GM12892 (cell line): ENCODE measurements around the gene ACVR2A.

Source experiments
- DNase-seq: peaks from one replicate; pipeline ENCODE4 v3.0.0; 2011; ENCODE audit not compliant: insufficient read length
- FAIRE-seq: peaks from 2 replicates; lab custom pipeline; 2011; peaks lifted over from hg19 to GRCh38; lab: Jason Lieb, UNC
- POLR2A ChIP-seq: IDR thresholded peaks from 2 replicates; pipeline ENCODE4 v1.6.1; 2011; ENCODE audit warnings: low read depth, low read length, control low read depth
- POLR2AphosphoS5 ChIP-seq: IDR thresholded peaks from 2 replicates; pipeline ENCODE4 v1.6.1; 2011; ENCODE audit warnings: low read depth, low read length, control low read depth
- TAF1 ChIP-seq: IDR thresholded peaks from 2 replicates; pipeline ENCODE4 v1.6.1; 2011; ENCODE audit warnings: low read depth, mild to moderate bottlenecking, control low read depth, low read length, borderline replicate concordance

The ACVR2A gene

GRCh38 chr2:147843864-147844696 lies 749 bp upstream of the ACVR2A start:
- TF ChIP-seq POLR2A (peak; percentile 46; the same call in 1 of the 2 replicates), TAF1 (no peak)
- peak; percentile 82 for DNase-seq
- FAIRE-seq, result peak; percentile 91

GRCh38 chr2:147845411-147845971 lies 662 bp downstream of the ACVR2A start:
- DNase-seq (no peak), FAIRE-seq (peak; percentile 95)
- no peak for TF ChIP-seq POLR2AphosphoS5
- TF ChIP-seq TAF1, result no peak
- no peak for TF ChIP-seq POLR2A

- DNase-seq, result no peak
- TF ChIP-seq TAF1, result no peak
- no peak for TF ChIP-seq POLR2A
- TF ChIP-seq POLR2AphosphoS5, result no peak
- no peak for FAIRE-seq
These were observed 1.7 kb downstream of the ACVR2A start for GRCh38 chr2:147846412-147847081.

GRCh38 chr2:147847746-147848391 lies 3.0 kb downstream of the ACVR2A start:
- FAIRE-seq, result no peak
- TF ChIP-seq POLR2A, result no peak
- TF ChIP-seq TAF1, result no peak
- TF ChIP-seq POLR2AphosphoS5, result no peak
- no peak for DNase-seq

- TF ChIP-seq POLR2A (no peak), TAF1 (no peak), POLR2AphosphoS5 (no peak)
- FAIRE-seq, result no peak
- DNase-seq, result no peak
These were observed 6.0 kb downstream of the ACVR2A start for GRCh38 chr2:147850838-147851237.

- FAIRE-seq (no peak), DNase-seq (no peak)
- TF ChIP-seq TAF1 (no peak), POLR2A (no peak), POLR2AphosphoS5 (no peak)
These were observed 6.6 kb downstream of the ACVR2A start for GRCh38 chr2:147851244-147851930.

- DNase-seq (no peak), FAIRE-seq (no peak)
- TF ChIP-seq TAF1 (no peak), POLR2A (no peak), POLR2AphosphoS5 (no peak)
These were observed 9.8 kb downstream of the ACVR2A start for GRCh38 chr2:147854557-147855134.

GRCh38 chr2:147855316-147855715 lies 10.5 kb downstream of the ACVR2A start:
- DNase-seq, result no peak
- TF ChIP-seq POLR2A (no peak), TAF1 (no peak), POLR2AphosphoS5 (no peak)
- no peak for FAIRE-seq

GRCh38 chr2:147855977-147856376 lies 11.1 kb downstream of the ACVR2A start:
- FAIRE-seq, result no peak
- DNase-seq, result no peak
- TF ChIP-seq POLR2AphosphoS5 (no peak), POLR2A (no peak), TAF1 (no peak)

- no peak for DNase-seq
- no peak for FAIRE-seq
- TF ChIP-seq POLR2A (no peak), TAF1 (no peak), POLR2AphosphoS5 (no peak)
These were observed 15.2 kb downstream of the ACVR2A start for GRCh38 chr2:147860009-147860408.
